Stimulated activated CD8-positive, alpha-beta memory T cell treated with anti-CD3 and anti-CD28 coated beads, Interleukin-12 subunit alpha, Interleukin-12 subunit beta, amount 100 ng/mL, for 24 hours (primary cell): ENCODE measurements around the gene HSPG2.

Experiments used
- DNase-seq: peaks from one replicate; pipeline ENCODE4 v3.0.0-alpha.2; 2020; ENCODE audit errors: extremely low read depth

HSPG2 gene

DNA sequence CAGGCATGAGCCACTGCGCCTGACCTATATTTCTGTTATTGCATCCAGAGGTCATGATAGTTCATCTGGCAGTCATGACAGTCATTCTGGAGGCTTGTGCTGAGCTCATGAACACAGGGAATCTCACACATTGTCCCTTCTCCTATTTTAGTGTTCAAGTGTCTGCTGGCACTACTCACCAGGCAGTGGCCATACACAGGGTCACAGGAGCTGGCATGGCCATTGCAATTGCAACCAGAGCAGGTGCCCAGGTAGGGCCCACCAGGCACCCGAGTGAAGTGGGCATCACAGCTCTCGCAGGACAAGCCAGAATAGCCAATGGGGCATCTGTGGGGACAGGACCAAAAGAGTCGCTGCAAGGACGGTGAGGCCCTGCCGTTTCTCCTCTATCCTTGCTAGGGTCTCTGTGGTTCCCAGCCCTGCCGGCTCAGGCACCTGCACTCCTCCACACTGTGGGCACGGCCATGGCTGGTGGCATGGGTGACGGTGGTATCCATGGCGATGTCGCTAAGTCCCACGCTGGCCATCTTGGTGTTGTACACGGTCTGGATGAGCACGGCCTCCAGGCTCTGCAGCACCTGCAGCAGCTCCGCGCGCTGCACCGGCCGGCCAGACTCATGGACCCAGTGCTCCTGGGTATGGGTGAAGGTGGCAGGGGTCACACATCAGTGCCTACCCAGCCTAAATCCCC lies 57.0 kb downstream of the HSPG2 start:
- DNase-seq: no peak

DNA sequence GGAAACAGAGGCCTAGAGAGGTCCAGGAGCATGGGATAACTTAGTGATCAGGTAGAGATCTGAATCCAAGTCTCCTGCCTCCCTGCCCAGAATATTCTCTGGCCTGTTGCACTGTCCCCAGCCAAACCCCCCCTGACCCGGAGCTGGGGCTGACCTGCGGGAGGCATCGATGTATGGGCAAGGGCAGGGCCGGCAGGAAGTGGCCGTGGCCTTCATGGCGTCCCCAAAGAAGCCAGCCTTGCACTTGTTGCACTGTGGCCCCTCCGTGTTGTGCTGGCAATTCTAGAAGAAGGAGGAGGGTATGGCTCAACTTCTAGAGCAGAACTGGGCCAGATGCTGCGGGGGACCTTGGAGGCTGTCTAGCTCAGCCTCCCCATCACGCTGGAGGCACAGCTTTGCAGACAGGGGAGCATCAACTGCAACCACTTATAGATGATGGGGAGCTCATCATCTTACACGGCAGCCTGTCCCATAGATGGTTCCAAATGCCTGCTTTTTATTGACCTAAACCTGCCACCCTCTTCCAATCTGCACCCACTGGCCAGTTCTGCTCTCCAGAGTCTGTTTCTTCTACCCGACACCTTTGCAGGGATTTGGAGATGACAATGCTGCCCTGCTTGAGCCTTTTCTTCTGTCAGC lies 58.2 kb downstream of the HSPG2 start:
- no peak for DNase-seq

DNA sequence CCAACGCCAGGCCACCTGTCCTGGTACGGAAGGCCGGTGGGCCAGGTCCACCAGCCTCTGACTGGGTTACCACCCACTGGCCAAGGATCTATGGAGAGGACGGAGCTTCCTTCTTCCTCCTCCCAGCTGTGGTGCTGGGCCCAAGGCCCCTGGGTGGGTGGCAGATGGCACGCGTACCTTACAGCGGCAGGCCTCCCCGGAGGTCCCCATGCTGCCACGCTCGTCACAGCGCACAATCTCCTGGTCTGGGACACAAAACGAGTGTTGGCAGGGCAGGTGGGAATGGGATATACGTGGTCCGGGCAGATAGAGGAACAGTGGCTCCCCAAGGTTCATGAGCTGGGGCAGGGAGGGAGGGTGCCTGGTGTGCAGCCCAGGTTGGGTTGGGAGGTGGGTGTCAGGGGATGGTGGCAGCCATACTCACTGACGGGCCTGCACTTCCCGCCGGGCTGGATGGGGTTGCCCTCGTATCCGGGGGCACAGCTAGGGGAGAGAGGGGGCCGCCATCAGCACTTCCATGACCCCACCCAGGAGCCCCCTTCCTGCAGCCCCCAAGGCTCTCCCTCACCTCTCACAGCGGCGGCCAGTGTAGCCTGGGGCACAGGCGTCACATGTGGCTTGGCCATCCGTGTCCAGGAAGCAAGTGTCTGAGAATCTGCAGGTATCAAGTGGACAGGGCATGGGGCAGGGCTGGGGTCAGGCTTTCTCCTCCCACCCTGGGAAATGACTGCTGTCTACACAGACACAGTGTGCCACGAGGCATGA lies 58.9 kb downstream of the HSPG2 start:
- no peak for DNase-seq

DNA sequence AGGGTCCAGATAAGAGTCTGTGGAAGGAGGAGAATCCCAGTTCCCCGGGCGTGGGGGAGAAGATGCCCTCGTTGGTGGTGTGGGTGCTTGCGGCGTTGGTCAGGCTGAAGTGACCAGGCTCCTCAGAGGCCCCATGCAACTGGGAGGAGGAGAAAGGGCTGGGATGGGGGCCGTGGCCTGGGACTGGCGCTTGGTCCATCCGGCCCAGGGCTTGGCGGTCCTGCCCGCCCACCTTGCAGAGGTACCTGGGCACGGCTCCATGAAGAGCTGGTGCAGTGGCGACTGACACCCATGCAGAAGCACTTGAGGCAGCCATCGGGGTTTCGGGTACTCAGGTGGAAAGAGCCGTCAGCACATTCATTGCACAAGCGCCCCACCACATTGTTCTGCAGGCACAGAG lies 60.8 kb downstream of the HSPG2 start:
- no peak for DNase-seq

DNA sequence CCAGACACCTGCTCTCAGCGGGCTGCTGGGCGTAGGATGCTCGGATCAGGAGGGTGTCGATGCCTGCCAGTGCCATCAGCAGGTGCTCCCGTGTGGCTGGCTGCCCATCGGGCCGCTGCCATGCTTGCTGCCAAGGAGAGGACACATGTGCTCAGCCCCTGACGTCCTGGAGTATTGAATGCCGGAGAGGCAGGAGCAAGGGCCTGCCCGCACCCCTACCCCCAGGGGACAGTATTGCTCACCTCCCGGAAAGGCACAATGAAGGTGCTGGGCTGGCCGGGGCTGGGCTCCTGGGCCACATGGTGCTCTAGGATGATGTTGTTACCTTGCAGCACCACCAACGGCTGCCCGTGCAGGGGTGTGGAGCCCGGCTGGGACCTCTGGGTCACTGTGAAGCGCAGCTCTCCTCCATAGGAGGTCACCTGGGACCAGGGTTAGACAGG lies 61.5 kb downstream of the HSPG2 start:
- no peak for DNase-seq

DNA sequence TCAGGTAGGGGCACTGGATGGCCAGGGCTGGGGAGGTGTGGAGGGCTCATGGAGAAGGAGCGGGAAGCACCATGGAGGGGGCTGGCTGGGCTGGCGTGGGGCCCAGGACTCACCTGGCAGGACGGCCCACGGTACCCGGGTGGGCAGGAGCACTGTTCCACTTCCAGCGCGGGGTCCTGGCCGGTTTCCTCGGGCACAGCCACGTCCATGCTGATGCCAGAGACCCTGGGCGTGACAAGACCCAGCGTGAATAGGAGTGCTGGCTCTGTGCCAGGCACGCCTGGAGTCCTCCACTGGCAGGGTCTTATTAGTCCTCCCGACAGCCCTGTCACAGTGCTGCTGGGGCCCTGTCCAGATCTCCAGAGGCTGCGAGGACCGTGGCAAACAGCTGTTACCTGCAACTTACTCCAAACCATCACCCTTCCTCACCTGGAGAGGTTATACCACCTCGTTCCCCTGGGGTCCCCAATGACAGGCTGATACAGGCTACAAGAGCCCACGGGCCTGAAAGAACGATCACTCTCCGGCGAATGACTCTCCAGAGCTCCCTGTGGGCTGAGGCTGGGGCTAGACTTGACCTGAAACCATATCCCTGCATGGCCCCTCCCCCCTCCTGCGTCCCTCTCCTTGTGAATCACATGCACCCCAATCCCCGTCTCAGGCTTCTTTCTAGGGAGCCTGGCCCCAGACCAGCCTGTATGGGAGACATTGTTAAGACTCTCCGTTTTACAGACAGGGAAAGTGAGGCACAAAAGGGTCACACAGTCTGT lies 62.1 kb downstream of the HSPG2 start:
- DNase-seq: no peak

DNA sequence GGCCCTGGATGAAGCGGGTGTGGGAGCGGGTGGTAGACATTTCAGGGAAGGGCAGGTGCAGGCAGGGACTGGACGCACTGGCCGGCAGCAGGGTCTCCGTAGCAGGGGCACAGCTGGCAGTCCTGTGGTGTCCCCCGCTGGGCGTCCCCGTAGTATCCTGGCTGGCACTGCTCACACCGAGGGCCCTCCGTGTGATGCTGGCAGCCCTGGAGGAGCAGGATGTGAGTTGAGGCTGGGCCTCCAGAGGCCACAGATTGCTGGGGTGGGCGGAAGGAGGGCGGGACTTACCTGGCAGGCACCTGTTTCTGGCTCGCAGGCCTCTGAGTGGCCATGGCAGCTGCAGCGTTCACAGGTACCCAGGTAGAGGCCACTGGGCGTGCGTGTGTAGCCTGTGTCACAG lies 62.8 kb downstream of the HSPG2 start:
- no peak for DNase-seq

DNA sequence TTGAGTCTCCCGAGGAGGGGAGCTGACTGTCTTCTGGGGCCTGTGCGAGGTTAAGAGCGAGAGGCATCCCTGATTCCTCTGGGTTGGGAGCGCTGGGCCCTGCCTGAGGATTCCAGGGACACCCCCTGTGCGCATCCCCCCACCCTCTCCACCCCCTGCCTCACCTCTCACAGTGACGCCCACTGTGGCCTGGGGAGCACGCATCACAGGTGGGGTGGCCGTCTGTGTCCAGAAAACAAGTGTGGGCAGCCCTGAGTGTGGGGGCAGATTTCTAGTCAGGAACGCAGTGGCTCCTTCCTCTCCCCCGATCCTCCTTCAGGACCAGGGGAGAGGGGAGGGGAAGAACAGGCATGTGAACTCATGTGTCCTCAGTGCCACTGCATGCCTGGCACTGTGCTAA lies 63.3 kb downstream of the HSPG2 start:
- no peak for DNase-seq

DNA sequence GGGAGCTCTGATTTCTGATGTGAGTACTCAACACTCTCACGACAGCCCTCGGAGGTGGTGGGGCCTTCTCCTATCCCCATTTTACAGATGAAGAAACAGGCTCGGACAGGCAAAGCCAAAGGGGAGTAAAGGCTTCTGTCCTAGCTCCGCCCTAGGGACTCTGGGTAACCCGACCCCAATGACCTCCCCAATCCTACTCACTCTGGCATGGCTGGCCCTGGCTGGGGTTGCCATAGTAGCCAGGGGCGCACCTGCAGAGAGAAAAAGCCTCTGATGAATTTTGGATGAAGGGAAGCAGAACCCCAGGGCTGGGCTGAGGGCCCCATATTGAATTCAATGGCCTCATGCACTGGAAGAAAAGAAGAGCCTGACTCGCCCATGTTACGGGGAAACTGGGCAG lies 63.9 kb downstream of the HSPG2 start:
- DNase-seq: no peak

DNA sequence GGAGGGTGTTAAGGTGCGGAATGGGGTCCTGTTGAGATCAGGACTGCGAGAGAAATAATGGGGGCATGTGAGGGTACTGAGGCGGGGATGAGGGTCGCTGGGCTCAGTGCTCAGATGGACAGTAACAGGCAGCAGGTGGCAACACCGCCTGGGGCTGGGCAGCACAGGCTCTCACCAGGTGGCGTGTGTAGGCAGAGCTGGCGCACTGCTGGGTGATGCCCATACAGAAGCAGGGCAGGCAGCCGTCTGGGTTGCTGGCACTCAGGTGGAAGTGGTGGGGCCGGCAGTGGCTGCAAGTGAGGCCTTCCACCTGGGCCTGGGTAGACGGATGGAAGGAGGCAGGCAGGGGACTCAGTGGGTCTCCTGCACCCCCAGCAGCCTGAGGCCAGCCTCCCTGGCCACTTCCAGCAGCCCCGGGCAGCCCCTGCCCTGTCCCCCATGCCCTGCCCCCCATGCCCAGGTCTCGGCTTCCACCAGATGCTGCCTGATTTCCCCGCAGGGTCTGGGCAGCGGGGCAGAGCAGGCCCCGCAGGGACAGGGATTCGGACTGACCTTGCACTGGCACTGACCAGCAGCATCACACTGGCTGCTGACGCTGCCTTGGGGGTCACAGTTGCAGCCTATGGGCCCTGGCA lies 64.5 kb downstream of the HSPG2 start:
- no peak for DNase-seq

DNA sequence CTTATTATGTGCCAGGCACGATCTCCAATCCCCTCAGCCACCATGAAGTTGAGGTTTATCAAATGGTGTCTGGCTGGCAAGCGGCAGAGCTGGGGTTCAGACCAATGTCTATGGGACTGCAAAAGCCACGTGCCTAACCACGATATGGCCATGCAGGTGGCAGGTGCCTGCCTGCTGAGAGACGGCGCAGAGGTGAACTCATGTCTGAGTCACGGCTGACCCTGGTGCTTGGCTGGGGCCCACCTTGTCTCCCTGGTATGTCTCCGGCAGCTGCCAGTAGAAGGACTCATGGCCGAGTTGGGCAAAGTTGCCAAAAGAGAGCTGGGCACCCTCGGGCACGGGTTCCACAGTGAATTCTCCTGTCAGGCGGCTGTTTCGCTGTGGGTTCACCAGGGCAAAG lies 65.2 kb downstream of the HSPG2 start:
- no peak for DNase-seq

DNA sequence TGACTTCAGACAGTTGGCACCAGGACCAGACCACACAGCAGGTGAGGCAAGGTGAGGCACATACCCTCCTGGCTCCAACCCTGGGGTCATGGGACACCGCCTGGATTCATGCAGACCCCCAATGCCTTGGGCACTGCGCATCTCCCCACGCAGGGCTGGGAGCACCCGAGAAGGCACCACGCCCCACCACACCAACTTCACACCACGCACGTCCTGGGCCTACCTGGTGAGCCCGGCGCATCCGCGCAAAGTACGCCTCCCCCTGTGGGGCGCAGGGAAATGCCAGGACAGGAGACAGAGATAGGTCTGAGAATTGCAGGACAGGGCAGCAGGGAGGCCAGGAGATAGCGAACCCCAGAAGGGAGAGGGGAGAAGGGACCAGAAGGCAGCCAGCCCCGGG lies 66.5 kb downstream of the HSPG2 start:
- DNase-seq: no peak

DNA sequence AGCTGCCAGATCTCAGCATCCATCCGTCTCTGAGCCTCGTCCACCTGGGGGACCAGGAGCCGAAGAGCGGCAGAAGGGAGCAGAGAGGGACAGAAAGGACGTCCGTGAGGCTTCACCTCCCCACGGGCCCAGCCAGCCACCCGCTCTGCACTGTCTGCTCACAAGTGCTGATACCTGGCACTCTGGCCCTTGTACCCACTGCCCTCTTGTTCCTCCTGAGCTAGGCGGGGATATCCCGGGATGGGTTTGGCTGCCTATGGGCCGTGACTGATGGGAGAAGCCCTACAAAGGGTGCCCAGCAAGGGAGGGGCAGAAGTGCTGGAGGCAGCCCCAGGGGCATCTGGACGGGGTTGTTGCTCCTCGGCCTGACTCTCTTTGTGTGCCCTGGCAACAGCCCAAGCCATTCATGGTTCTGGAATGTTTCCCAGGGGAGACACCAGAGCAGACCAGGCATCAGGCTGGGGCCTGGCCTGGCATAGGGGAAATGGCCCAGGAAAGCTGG lies 67.4 kb downstream of the HSPG2 start:
- DNase-seq: no peak

DNA sequence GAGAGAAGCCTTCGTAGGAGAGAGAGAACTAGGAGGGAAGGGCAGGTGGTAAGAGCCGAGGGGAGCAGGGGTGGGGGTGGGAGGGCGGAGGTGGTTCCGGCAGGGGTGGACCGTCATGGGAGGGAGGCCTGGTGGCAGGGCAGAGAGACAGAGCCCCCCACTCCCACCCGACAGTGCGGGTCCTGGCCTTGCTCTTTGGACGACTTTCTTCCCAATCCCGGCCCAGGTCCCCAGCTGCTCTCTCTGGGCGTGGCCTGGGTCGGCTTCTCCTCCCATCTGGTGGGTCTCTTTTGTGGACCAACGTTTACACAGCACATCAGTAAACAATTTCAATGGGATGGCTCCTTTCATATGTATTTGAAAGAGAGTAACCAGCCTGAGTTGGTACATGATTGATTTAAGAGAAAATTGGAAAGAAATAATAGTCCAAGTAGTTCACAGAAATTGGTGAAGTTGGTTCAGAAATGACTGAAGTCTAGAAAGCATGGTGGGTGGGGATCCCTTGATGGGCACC lies 68.1 kb downstream of the HSPG2 start:
- no peak for DNase-seq

DNA sequence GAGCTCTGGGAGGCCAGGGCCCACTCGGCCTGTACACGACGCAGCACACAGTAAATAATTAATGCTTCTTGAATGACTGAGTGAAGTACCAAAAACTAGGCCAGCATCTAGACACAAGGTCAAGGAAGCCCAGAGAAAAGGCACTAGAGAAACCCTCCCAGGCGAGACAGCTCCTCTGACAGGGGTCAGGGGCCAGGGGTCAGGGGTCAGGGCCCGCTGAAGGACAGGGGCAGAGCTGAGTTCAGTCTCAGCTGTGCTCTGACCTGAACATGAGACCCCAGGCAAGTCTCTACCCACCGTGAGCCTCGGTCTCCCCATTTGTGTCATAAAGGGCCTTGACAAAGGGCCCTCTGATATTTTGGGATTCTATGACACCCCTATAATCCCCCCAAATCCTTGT lies 68.6 kb downstream of the HSPG2 start:
- no peak for DNase-seq

DNA sequence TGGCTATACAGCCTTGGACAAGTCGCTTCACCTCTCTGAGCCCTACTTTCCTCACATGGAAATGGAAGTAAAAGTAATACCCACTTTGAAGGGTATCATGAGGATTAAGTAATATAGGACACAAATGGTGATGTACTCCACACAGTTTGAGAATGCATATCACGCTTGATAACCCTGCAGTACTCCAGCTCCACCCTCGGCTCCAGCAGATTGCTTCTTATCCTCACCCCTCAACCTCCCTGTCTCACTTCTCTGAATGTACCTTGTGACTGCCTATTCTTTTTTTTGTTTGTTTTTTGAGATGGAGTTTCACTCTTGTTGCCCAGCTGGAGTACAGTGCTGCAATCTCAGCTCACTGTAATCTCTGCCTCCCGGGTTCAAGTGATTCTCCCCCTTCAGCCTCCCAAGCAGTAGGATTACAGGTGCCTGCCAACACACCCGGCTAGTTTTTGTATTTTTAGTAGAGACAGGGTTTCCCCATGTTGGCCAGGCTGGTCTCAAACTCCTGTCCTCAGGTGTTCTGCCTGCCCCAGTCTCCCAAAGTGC lies 69.6 kb downstream of the HSPG2 start:
- no peak for DNase-seq

DNA sequence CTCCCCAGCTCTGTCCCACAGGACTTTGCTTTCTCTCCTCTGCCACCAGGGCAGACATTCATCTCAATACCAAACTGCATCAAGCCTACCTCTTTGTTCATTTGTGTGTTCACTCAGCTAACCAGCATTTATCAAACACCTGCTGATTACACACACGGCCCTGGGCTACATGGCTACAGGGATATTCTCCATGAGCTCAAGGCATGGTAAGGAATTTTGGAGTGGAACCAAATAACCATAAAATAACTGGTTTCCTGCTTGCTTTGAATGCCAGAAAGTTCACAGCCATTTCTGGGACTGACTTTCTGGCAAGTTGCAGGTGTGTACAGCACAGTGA lies 70.4 kb downstream of the HSPG2 start:
- no peak for DNase-seq

DNA sequence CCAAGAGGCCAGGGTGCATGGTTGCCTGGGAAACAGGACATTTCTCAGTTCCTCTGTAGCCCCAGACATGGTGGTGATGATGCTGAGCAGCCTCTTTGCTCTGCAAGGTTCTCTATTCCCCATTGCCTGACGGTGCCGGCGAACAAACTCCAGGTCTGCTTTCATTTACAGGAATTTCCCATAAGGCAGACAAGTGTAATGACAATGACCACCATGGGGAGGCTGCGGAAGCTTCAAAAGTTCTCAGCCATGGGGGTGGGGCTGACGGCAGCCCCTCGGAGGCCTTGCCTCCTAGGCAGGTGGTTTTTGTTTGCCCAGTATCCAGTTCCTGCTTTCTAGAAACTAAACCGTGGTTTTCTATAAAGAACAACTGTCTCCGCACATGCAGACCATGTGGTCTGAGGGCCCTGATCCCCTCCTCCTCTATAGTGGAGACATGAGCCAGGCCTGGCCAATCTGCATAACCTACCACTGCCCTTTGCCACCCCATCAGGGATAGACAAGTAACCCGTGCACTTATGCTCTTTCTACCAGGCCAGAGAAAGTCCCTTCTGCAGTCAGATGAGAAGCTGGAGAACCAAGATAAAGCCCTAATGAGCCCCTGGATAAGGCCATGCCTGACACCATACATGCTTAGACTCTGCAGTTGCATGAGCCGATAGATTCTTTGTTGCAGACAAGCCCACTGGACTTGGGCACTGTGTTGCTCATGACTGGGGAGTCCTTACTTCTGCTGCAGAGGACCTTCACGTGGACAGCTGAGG lies 71.0 kb downstream of the HSPG2 start:
- DNase-seq: no peak

DNA sequence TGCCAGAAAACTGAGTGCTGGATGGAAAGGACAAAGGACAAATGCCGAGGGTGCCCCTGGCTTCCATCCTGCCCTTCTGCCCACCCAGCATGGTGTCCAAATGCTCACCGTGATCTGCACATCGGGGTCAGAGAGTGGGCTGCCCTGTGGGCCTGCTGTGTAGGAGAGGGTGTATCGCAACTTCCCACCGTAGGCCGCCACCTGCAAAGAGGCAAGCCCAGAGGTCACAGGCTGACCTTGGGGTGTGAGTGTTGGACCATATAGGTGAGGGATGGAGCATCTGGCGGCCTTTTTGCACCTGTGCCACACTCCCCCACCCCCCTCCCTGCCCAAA lies 71.5 kb downstream of the HSPG2 start:
- no peak for DNase-seq

DNA sequence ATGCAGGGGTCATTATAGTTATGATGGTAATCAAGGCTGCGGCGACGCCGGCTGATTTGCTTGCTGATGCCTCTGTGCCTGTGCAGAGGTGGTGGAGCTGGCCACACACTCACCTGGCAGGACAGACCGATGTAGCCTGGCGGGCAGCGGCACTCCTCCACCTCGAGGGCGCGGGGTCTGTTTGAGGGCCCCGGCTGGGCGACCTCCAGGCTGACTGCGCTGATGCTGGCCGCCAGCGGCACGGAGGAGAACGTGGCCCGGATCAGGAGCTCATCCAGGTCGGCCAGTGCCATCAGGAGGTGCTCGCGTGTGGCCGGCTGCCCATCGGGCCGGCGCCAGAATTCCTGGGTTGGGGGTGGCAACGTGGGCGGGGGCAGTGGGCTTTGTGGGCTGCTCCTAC lies 72.4 kb downstream of the HSPG2 start:
- DNase-seq: no peak

DNA sequence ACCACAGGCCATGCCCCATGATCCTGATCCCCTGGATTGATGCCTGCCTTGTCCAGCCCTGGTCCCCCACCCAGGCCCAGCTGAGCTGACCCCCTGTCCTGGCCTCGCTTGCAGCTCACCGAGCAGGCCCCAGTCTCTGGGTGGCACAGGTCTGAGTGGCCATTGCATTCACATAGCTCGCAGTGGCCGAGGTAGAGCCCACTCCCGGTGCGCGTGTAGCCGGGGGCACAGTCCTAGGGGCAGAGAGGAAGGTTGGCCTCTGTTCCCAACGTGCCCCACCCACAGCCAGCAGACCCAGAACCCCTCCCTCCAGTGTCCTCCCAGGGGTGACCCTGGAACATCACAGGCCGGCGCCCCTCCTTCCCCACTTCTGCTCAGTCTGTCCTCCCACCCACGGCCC lies 73.1 kb downstream of the HSPG2 start:
- no peak for DNase-seq
